GM10266 (cell line): ENCODE measurements around the gene C1orf122.

Experiments used
- DNase-seq: peaks from one replicate; pipeline ENCODE4 v3.0.0; 2012; ENCODE audit errors: extremely low spot score
- CTCF ChIP-seq: IDR thresholded peaks from 2 replicates; pipeline ENCODE4 v1.5.1; 2012; ENCODE audit warnings: mild to moderate bottlenecking, low read depth; ENCODE audit not compliant: control insufficient read depth, insufficient read depth; ENCODE audit errors: missing control alignments

C1orf122 gene

GRCh38 chr1:37846647-37847339, 39.2 kb downstream of the C1orf122 start:
- peak; percentile 19 for DNase-seq
- TF ChIP-seq CTCF, result no peak

- DNase-seq, result no peak
These were observed 41.9 kb downstream of the C1orf122 start for GRCh38 chr1:37849480-37849879.

GRCh38 chr1:37850352-37850955, 42.9 kb downstream of the C1orf122 start:
- no peak for TF ChIP-seq CTCF
- no peak for DNase-seq

More at GRCh38 chr1:37849480-37849879, 41.9 kb downstream of the C1orf122 start:
- TF ChIP-seq CTCF, result no peak

GRCh38 chr1:37851262-37851661, 43.7 kb downstream of the C1orf122 start:
- TF ChIP-seq CTCF, result no peak
- no peak for DNase-seq

- TF ChIP-seq CTCF, result no peak
- no peak for DNase-seq
These were observed 44.2 kb downstream of the C1orf122 start for GRCh38 chr1:37851782-37852210.

GRCh38 chr1:37853157-37853556, 45.6 kb downstream of the C1orf122 start:
- TF ChIP-seq CTCF, result no peak
- DNase-seq, result no peak

- TF ChIP-seq CTCF, result no peak
- no peak for DNase-seq
These were observed 46.8 kb downstream of the C1orf122 start for GRCh38 chr1:37854406-37854805.
